Left cardiac atrium (tissue), 4 donors: Measurements from ENCODE around the gene GAL3ST2. TPM values are rescaled to one million over a fixed set of nuclear protein-coding genes. Genes with fewer than 3 reads are reported as not detected.
"Not testable (repeated sequence)": the region's sequence is repeated elsewhere in the genome, so short reads cannot be mapped to it uniquely, and the experiment has no call there.

Experiments
- ATAC-seq, 2 donors: fragments of 200-7000 bp; cut with Tn5 transposase; one replicate each; pipeline ENCODE4 v1.9.1; 2020; ENCODE audit warnings: mild to moderate bottlenecking in 2 of 2, moderate library complexity in 2 of 2
- DNase-seq: peaks from one replicate; pipeline ENCODE4 v3.0.0-alpha.2; 2020
- intact Hi-C, 2 donors: fragments of 100-400 bp; cut with DNase I; formaldehyde crosslinking; loops; one replicate each; pipeline versions ENCODE4 v1.14.1 to v1.15.1; 2022 to 2023
- total RNA-seq, 2 donors: library from RNA; stranded (reverse); fragmentation: NEBNext Ultra II Directional; extraction: Animal tissue kit (Norgen Biotek cat#: 25700); gene quantifications; one replicate each; pipeline ENCODE4 v1.2.1, GENCODE V29; 2021
- donor health status: DM: no; HTN: yes; CAD: no.
- donor health status: DM: no; HTN: yes; CAD: no; lungs with severe emphysema.
- donor health status: DM: yes; HTN: yes; CAD: no.
- donor health status: Dilated cardiomyopathy.

The GAL3ST2 gene
- total RNA-seq, 2 donors from 2014 or later = 0.44 TPM; not detected in 1

- ATAC-seq (peak in 1 of 2 donors; percentile 44), DNase-seq (peak; percentile 16)
- intact Hi-C loops = no loop called here
Measured at GRCh38 chr2:241801611-241802420, 25.2 kb downstream of the GAL3ST2 start.

- intact Hi-C loops = no loop called here
- no peak for ATAC-seq
- DNase-seq = peak; percentile 15
Measured at GRCh38 chr2:241802421-241803318, 26.0 kb downstream of the GAL3ST2 start.

GRCh38 chr2:241803387-241804325 is 27.0 kb downstream of the GAL3ST2 start:
- ATAC-seq = peak; percentile 68 to 83
- peak; percentile 69 for DNase-seq
- intact Hi-C loops = no loop called here

GRCh38 chr2:241804326-241805229 is 28.0 kb downstream of the GAL3ST2 start:
- ATAC-seq (peak; percentile 2 to 28), DNase-seq (peak; percentile 30)
- intact Hi-C loops = no loop called here

- ATAC-seq, intact Hi-C loops, DNase-seq: not testable (repeated sequence)
Measured at GRCh38 chr2:241806217-241806616, 29.6 kb downstream of the GAL3ST2 start.

GRCh38 chr2:241808051-241808720 is 31.6 kb downstream of the GAL3ST2 start:
- DNase-seq (peak; percentile 13), ATAC-seq (no peak)
- intact Hi-C loops = no loop called here

- intact Hi-C loops = no loop called here
- no peak for ATAC-seq
- DNase-seq = peak; percentile 13
Measured at GRCh38 chr2:241808721-241809382, 32.2 kb downstream of the GAL3ST2 start, which contains the start of gene NEU4. TSS of gene NEU4 (plus strand) at chr2:241809193. CDS start at chr2:241814485, 5,292 bp downstream.

GRCh38 chr2:241809383-241810306 is 33.0 kb downstream of the GAL3ST2 start:
- intact Hi-C loops = no loop called here
- ATAC-seq (no peak), DNase-seq (peak; percentile 22)

GRCh38 chr2:241810307-241811200 is 33.9 kb downstream of the GAL3ST2 start:
- DNase-seq = peak; percentile 37
- intact Hi-C loops = no loop called here
- ATAC-seq = peak; percentile 76 to 82

- intact Hi-C loops = no loop called here
- DNase-seq (peak; percentile 70), ATAC-seq (peak; percentile 84 to 88)
Measured at GRCh38 chr2:241811201-241811951, 34.8 kb downstream of the GAL3ST2 start.

- no peak for ATAC-seq
- peak; percentile 22 for DNase-seq
- intact Hi-C loops = no loop called here
Measured at GRCh38 chr2:241811952-241812729, 35.5 kb downstream of the GAL3ST2 start.

- DNase-seq = peak; percentile 23
- intact Hi-C loops = no loop called here
Measured at GRCh38 chr2:241812730-241813643, 36.4 kb downstream of the GAL3ST2 start.

More at GRCh38 chr2:241812730-241813643, 36.4 kb downstream of the GAL3ST2 start:
- ATAC-seq = no peak
